ENCODE data around the gene MDH1B.
A peak's percentile ranks its signal among the peaks of the same experiment; 100 is the strongest.

MDH1B gene

DNA sequence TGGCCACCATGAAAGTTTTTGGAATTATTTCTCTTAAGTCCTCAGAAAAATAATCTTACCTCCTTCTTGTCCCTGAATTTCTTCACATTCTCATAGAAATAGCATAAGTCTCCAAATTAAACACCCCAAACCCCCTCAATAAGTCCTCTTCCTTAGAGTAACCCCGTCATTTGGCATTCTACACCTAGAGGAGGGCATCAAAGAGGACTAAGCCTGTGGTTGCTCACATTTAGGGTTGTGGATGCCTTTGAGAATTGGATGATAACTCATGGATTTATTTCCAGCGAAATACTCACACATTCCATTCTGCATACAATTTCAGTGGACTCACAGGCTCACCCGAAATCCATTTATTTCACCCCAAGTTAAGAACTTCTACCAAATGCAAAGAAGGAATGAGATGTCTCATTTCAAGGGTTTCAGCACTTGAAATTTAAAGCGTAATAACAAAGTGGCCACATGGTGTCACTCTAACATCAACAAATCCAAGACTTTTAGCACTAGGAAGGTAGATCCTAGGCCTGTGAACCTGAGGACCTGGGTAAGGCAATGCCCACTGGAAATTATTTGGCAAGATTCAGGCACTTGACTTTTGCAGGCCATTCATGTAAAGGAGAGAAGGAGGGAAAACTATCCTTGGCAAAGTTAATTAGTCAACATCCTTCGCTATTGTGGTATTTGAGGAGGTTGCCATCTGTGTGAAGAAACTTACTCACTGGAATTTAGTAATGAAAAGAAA, 71.6 kb downstream of the MDH1B start:
- DNase-seq = peak; percentile 59 to 69

DNA sequence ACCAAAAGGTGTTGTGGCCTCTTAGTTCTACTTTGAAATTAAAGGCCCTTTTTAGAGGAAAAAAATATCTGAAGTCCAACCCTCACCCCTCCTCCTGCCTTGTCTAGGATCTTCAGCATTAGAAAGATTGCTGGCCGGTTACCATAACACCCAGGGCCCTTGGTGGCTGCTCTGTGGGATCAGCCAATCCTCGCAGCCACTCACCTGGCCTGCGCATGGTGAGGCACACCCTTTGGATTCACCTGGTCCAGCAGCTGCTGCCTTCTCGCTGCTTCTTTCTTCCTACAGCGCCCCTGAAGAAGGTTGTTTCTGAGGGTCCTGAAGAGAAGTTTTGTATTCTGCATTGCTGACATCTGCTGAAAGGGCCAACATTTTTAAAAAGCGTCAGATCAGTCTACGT, 72.2 kb downstream of the MDH1B start:
- DNase-seq = no peak

DNA sequence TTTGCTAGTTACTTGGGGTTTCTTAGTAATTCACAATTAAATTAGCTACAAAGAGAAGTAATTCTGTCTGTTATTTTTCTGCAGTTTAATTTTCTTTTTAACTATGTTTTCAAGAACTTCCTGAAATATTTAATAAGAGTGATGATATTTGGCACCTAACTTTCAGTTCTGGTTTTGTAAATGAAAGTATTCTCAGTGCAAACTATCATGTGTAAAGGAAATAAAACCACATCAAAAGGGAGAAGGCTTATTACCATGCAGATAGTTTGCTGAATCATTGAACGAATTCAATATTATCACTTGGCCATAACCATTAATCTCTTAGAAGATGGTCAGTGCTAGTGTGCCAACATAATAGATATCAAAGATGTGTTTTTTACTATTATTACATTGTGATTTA, 76.1 kb downstream of the MDH1B start:
- DNase-seq = no peak

DNA sequence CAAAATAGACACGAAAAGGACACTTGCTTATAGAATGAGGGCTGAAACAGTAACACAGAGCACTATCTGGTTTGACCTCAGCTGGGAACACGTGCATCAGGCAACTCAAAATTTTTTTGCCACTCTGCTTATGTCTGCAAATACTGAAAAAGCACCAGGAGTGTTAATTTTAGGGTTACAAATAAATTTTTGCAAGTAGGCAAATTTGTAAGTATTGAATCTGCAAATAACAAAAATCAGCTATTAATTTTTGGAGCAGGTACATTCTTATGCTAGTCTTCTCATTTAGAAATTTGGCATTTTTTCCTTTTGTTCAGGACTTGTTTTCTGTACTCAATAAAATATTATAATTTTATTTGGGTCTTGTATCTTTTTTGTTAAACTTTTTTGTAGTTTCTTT, 76.7 kb downstream of the MDH1B start:
- no peak for DNase-seq
